SK-N-MC (cell line): ENCODE measurements around the gene EIF6.

Experiments used
- DNase-seq: peaks from one replicate; pipeline ENCODE4 v3.0.0-alpha.2; 2011; ENCODE audit warnings: low read depth, low spot score
- H3K27ac ChIP-seq: fragments of 200-600 bp; sonication (generic); 2 replicates; pipeline ENCODE4 v1.5.1; 2016; ENCODE audit warnings: mixed run types
- H3K36me3 ChIP-seq: fragments of 200-600 bp; sonication (generic); 2 replicates; pipeline ENCODE4 v1.6.1; 2017; ENCODE audit warnings: antibody characterized with exemption, low read length, mixed read lengths; ENCODE audit not compliant: insufficient read depth
- H3K4me3 ChIP-seq: fragments of 200-600 bp; sonication (generic); 2 replicates; pipeline ENCODE4 v1.5.1; 2016
- H3K9ac ChIP-seq: fragments of 200-600 bp; sonication (generic); 2 replicates; pipeline ENCODE4 v1.8.0; 2017; ENCODE audit warnings: mixed run types, mixed read lengths; ENCODE audit not compliant: insufficient read length
- H3K9me3 ChIP-seq: fragments of 200-600 bp; sonication (generic); 2 replicates; pipeline ENCODE4 v1.6.1; 2017; ENCODE audit warnings: low read depth, mild to moderate bottlenecking, antibody characterized with exemption, low read length, moderate library complexity, mixed read lengths
- EZH2 ChIP-seq: fragments of 200-600 bp; sonication (generic); IDR thresholded peaks from one replicate; pipeline ENCODE4 v1.6.1; 2017; ENCODE audit warnings: antibody characterized with exemption
- FOXP2 ChIP-seq: optimal IDR thresholded peaks from 2 replicates; pipeline ENCODE3; 2011; ENCODE audit warnings: mild to moderate bottlenecking, moderate library complexity; ENCODE audit not compliant: insufficient read depth; ENCODE audit errors: extremely low read length, control extremely low read depth
- POLR2AphosphoS5 ChIP-seq: IDR thresholded peaks from 2 replicates; pipeline ENCODE4 v1.6.1; 2012; ENCODE audit warnings: mild to moderate bottlenecking, low read depth, low read length, borderline replicate concordance

Gene EIF6

DNA sequence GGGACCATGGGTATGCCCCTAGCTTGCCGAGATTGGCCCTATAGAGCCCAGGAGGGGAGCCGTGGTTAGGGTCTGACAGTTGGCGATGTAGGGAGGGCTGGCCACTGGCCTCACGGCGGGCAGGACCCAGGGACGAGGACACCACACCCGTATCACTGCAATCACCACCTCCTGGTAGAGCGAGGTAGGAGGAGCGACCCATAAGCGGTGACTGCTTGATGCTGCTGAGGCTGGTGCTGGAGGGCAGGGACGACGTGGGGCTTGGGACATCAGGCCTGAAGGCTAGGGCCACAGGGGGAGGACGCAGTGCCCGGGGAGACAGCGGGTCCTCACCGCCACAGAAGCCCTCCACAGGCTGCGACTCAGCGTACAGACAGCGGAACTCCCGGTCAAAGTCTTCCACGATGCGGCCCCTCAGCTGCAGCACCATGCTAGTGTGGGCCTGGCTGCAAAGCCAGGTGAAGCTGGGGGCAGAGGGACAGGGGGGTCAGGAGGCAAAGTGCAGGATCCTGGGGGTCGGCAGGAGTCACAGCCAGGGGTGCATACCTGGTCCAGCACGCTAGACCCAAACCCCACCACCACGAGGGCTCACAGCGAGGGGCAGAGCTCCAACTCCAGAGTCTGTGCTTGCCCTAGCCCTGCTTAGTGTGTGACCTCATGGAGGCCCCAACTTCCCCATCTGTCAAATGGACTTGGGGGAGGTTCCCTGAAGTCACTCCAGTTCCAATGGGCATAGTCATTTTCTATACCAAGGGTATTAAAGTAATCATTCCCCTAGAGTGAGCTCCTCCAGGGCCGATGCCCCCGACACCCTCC lies 3.1 kb upstream of the EIF6 start:
- no peak overlapping the region for H3K27ac ChIP-seq
- DNase-seq: no peak
- no peaks in the 10 kb centered on the region for H3K9me3 ChIP-seq
- no peak overlapping the region for H3K9ac ChIP-seq
- peaks cover 4% of the 10 kb centered on the region; the same call in 1 of the 2 replicates for H3K36me3 ChIP-seq
- H3K4me3 ChIP-seq: no peak overlapping the region
- no peak for TF ChIP-seq EZH2
- no peak for TF ChIP-seq POLR2AphosphoS5
- TF ChIP-seq FOXP2: no peak

DNA sequence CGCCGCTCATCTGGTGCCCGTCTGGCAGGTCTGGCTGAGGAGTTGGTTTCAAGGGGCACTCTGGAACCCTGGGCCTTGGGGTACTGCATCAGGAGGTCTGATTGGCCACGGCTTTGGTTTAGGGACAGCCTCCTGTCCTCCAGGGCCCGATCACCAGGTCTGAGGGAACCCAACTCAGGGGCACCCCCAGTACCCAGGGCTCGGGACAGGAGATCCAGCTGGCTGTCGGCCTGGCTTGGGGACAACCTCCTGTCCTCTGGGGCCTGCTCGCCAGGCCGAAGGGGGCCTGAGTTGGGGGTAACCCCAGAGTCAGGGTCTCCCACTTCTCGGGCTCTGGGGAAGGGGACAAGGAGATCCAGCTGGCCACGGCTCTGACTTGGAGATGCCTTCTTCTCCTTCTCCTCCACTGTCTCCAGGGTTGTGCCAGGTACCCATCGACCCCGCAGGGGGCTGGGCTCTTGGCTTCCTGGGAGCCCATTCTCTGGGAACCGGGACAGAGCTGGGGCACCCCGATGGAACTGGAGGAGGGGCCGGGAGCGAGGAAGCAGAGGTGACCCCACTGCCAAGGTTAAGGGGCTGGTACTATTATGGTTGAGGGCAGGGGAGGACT lies 2.4 kb upstream of the EIF6 start:
- H3K27ac ChIP-seq: no peak overlapping the region
- H3K9ac ChIP-seq: no peak overlapping the region
- no peak for TF ChIP-seq FOXP2
- no peak for TF ChIP-seq POLR2AphosphoS5
- no peak for TF ChIP-seq EZH2
- no peaks in the 10 kb centered on the region for H3K9me3 ChIP-seq
- H3K4me3 ChIP-seq: no peak overlapping the region
- no peak for DNase-seq
- H3K36me3 ChIP-seq: peaks cover 10% of the 10 kb centered on the region

DNA sequence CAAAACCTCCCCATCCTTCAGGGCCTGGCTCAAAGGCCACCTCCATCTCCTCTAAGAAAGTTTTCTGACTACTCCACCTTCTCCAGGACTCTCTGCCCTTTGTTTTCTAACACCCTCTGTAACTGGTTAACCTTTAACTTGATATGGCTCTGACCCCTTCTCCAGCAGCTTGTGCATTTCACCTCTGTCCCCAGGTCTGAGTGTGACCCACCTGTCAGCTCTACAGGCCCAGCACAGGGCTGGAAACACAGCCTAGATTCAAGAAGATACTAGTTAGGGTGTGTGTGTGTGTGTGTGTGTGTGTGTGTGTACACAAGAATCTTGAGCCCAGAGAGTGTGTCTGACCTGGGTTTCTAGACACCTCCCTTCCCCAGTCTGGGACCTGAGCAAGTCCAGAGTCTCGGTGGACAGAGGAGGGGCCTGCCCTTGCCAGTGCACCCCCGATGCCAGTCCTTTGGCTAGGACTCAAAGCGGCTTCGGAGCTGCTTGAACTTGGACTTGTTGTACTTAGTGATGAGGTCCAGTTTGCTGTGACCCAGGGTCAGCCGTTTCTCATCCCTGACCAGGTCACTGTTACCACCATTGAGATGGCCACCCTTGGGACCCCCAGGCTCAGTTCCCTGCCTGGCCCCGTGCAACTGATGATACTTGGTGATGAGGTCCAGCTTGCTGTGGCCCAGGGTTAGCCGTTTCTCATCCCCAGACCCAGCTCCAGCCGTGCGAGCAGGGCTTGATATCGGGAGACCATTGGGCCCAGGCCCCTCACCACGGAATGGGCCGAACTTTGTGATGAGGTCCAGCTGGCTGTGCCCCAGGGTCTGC lies 1.7 kb upstream of the EIF6 start:
- no peak for DNase-seq
- Histone ChIP-seq H3K9me3 (no peaks in the 10 kb centered on the region), H3K4me3 (no peak overlapping the region), H3K9ac (no peak overlapping the region), H3K27ac (no peak overlapping the region), H3K36me3 (peaks cover 10% of the 10 kb centered on the region)
- TF ChIP-seq POLR2AphosphoS5 (no peak), FOXP2 (no peak), EZH2 (no peak)

DNA sequence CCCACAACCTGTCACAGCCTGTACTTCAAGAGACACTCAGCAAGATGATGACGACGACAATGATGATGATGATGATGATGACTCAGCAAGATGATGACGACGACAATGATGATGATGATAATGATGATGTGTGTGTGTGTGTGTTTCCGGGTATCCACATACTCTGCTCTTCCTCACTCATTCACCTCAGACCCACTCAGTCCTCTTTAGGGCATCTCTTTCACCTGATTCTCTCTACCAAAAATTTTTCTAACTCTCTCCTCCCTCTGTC lies 1.2 kb upstream of the EIF6 start:
- Histone ChIP-seq H3K36me3 (peaks cover 16% of the 10 kb centered on the region), H3K9ac (no peak overlapping the region), H3K4me3 (no peak overlapping the region), H3K9me3 (no peaks in the 10 kb centered on the region), H3K27ac (no peak overlapping the region)
- TF ChIP-seq POLR2AphosphoS5 (no peak), FOXP2 (no peak), EZH2 (no peak)
- no peak for DNase-seq

DNA sequence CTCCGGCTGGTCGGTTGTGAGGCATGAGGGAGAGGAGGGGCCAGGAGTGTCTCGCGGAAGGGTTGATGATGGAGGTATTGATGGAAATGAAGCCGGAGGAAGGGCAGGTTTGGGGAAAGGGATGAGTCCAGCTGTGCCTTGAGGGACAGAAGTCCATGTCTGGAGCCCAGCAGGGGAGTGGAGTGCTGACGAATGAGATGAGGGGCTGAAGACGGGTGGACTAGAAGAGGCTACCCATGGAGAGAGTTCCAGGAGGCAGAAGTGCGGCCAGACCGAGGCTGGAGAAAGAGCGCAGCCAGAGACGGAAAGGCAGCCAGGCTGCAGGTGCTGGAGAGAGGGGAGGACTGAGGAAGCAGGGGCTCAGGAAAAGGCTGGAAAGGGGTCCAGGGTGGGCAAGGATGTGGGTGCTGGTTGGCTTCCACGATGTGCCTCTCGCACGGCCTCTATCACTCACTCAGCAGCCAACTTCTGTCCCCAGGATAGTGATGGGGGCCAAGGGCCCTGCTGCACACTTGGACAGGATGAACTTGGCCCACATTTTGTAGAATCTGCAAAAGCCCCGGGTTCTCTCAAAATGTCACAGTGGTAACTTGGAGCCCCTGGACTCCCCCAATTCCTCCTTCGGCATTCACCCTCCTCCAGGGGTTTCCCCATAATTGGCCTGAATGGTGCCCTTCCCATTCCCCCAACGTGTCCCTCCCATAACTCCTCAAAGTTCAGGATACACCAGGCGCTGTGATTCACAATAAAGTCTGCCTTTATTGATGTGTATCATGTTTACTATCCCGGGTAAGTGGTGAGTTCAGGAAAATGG lies 627 bp upstream of the EIF6 start:
- DNase-seq: no peak
- H3K36me3 ChIP-seq: peaks cover 21% of the 10 kb centered on the region
- H3K4me3 ChIP-seq: peak overlapping the region; percentile 86
- TF ChIP-seq EZH2 (no peak), FOXP2 (no peak), POLR2AphosphoS5 (no peak)
- H3K27ac ChIP-seq: no peak overlapping the region
- peak overlapping the region; percentile 93 for H3K9ac ChIP-seq
- no peaks in the 10 kb centered on the region for H3K9me3 ChIP-seq

DNA sequence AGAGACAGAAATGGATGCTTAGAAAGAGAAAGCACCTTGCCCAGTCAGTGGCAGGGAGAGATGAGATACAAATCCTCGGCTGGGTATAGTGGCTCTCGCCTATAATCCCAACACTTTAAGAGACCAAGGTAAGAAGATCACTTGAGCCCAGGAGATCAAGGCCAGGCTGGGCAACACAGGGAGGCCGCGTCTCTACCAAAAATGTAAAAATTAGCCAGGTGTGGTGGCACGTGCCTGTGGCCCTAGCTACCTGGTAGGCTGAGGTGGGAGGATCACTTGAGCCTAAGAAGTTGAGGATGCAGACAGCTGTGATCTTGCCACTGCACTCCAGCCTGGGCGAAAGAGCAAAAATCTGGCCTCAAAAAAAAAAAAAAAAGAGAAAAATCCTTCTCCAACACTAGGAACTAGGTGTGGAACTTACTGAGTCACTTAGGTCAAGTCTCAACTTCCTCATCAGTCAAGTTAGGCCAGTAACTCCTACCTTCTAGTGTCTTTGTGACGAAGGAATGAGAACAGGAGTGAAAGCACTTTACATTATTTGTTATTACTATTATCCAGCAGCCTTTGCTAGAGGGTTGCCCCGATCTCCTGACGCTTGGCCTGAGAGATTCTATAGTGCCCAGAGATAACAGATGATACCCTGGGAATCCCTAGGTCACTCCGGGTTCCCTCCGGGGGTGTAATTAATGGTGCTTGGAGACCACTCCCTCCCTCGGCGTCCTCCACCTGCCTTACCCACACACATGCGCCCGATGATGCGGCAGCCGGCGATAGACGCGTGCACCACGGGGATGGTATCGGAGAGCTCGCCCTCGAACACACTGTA lies 918 bp downstream of the EIF6 start:
- H3K36me3 ChIP-seq: peaks cover 36% of the 10 kb centered on the region
- peak overlapping the region; percentile 86 for H3K4me3 ChIP-seq
- no peak overlapping the region for H3K27ac ChIP-seq
- no peaks in the 10 kb centered on the region for H3K9me3 ChIP-seq
- DNase-seq: no peak
- peak overlapping the region; percentile 93 for H3K9ac ChIP-seq
- no peak for TF ChIP-seq POLR2AphosphoS5
- TF ChIP-seq FOXP2: no peak
- no peak for TF ChIP-seq EZH2

DNA sequence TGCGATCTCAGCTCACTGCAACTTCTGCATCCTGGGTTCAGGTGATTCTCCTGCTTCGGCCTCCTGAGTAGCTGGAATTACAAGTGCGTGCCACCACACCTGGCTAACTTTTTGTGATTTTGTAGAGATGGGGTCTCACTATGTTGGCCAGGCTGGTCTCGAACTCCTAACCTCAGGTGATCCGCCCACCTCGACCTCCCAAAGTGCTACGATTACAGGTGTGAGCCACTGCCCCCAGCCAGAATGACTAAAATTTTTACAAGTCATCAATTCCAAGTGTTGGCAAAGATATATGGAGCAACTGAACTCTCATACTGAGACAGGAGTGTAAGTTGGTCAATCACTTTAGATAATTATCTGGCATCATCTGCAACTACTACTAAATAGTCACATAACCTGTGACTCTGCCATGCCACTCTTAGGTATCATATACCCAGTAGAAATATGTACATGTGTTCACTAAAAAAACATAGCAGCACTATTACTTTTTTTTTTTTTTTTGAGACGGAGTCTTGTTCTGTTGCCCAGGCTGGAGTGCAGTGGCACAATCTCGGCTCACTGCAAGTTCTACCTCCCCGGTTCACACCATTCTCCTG lies 3.0 kb downstream of the EIF6 start:
- H3K4me3 ChIP-seq: no peak overlapping the region
- H3K9ac ChIP-seq: no peak overlapping the region
- H3K27ac ChIP-seq: no peak overlapping the region
- TF ChIP-seq EZH2: no peak
- no peak for TF ChIP-seq POLR2AphosphoS5
- TF ChIP-seq FOXP2: no peak
- DNase-seq: no peak
- peaks cover 41% of the 10 kb centered on the region for H3K36me3 ChIP-seq
- no peaks in the 10 kb centered on the region for H3K9me3 ChIP-seq
